Epithelial cell of proximal tubule (primary cell): ENCODE data around the gene TRERF1. TPM values are rescaled to one million over a fixed set of nuclear protein-coding genes. Genes with fewer than 3 reads are reported as not detected.
"Not testable (repeated sequence)": the region's sequence is repeated elsewhere in the genome, so short reads cannot be mapped to it uniquely, and the experiment has no call there.

Experiments
- DNase-seq: peaks from one replicate; pipeline ENCODE4 v3.0.0-alpha.2; 2011; ENCODE audit warnings: low read depth
- H3K4me3 ChIP-seq: 2 replicates; pipeline ENCODE4 v1.5.1; 2011; ENCODE audit warnings: low read depth, mild to moderate bottlenecking, low read length
- total RNA-seq: library from RNA; depleted of rRNA; stranded (reverse); fragments of >200 nt; gene quantifications from 2 replicates; pipeline ENCODE4 v1.2.3, GENCODE V29; 2015
- TF ChIP-seq, protein P1 (sequence below): conservative IDR thresholded peaks from 2 replicates; pipeline ENCODE4 v1.5.1; 2012; ENCODE audit warnings: low read depth, mild to moderate bottlenecking, low read length

Gene TRERF1
- total RNA-seq, 1 donor from 2014 or later = 2.2 TPM

- DNase-seq = no peak
- H3K4me3 ChIP-seq = no peak overlapping the region
- TF ChIP-seq, protein P1, sequence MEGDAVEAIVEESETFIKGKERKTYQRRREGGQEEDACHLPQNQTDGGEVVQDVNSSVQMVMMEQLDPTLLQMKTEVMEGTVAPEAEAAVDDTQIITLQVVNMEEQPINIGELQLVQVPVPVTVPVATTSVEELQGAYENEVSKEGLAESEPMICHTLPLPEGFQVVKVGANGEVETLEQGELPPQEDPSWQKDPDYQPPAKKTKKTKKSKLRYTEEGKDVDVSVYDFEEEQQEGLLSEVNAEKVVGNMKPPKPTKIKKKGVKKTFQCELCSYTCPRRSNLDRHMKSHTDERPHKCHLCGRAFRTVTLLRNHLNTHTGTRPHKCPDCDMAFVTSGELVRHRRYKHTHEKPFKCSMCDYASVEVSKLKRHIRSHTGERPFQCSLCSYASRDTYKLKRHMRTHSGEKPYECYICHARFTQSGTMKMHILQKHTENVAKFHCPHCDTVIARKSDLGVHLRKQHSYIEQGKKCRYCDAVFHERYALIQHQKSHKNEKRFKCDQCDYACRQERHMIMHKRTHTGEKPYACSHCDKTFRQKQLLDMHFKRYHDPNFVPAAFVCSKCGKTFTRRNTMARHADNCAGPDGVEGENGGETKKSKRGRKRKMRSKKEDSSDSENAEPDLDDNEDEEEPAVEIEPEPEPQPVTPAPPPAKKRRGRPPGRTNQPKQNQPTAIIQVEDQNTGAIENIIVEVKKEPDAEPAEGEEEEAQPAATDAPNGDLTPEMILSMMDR = no peak
Measured at GRCh38 chr6:42471714-42472113, 20.0 kb upstream of the TRERF1 start.

GRCh38 chr6:42471142-42471541, 19.4 kb upstream of the TRERF1 start:
- DNase-seq = no peak
- TF ChIP-seq, protein P1 = no peak
- no peak overlapping the region for H3K4me3 ChIP-seq

DNA sequence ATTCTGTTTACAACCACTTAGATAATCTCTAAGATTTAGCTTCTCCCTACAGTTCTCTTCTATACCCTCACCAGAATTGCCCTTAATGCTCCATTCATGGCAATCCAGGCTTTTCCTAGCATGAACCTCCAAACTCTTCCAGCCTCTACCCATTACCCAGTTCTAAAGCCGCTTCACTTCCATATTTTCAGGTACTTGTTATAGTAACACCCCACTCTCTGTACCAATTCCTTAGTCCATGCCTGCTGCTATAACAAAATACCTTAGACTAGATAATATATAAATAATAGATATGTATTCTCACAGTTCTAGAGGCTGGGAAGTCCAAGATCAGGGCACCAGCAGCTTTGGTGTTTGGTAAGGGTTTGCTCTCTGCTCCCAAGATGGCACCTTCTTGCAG, 16.5 kb upstream of the TRERF1 start:
- no peak overlapping the region for H3K4me3 ChIP-seq
- TF ChIP-seq, protein P1 = no peak
- no peak for DNase-seq

DNA sequence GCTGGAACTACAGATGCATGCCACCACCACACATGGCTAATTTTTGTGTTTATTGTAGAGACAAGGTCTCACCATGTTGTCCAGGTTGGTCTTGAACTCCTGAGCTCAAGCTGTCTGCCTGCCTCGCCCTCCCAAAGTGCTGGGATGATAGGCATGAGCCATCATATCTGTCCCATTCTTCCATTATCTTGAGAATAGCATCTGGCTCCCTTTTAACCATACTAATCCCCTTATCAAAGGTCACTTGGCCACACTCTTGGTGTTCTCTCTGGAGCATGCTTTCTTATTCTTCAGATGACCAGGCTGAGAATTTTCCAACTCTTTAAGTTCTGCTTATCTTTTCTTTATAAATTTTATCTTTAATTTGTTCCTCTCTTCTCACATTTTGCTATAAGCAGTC, 15.9 kb upstream of the TRERF1 start:
- TF ChIP-seq, protein P1 = no peak
- no peak for DNase-seq
- H3K4me3 ChIP-seq = no peak overlapping the region

- not testable (repeated sequence) for H3K4me3 ChIP-seq, DNase-seq
Measured at GRCh38 chr6:42466470-42466869, 14.7 kb upstream of the TRERF1 start.

- H3K4me3 ChIP-seq = no peak overlapping the region
- no peak for DNase-seq
- TF ChIP-seq, protein P1 = no peak
Measured at GRCh38 chr6:42462474-42462972, 10.8 kb upstream of the TRERF1 start.

- TF ChIP-seq, protein P1 = no peak
- no peak overlapping the region for H3K4me3 ChIP-seq
- DNase-seq = no peak
Measured at GRCh38 chr6:42460883-42461282, 9.2 kb upstream of the TRERF1 start.
